Measurements from ENCODE around the gene MKKS.

DNA sequence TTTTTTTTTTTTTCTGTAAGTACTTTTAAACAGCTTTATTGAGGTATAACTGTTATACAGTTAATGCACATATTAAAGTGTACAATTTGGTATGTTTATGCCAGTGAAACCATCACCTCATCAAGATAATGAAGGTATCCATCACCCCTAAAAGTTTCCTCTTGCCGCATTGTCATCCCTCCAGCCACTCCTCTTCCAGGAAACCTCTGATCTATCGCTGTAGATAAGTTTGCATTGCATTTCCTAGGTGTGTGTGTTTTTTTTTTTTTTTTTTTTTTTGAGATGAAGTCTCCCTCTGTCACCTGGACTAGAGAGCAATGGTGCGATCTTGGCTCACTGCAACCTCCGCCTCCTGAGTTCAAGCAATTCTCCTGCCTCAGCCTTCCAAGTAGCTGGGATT, 4.2 kb upstream of the MKKS start:
- TF ChIP-seq, protein P1, sequence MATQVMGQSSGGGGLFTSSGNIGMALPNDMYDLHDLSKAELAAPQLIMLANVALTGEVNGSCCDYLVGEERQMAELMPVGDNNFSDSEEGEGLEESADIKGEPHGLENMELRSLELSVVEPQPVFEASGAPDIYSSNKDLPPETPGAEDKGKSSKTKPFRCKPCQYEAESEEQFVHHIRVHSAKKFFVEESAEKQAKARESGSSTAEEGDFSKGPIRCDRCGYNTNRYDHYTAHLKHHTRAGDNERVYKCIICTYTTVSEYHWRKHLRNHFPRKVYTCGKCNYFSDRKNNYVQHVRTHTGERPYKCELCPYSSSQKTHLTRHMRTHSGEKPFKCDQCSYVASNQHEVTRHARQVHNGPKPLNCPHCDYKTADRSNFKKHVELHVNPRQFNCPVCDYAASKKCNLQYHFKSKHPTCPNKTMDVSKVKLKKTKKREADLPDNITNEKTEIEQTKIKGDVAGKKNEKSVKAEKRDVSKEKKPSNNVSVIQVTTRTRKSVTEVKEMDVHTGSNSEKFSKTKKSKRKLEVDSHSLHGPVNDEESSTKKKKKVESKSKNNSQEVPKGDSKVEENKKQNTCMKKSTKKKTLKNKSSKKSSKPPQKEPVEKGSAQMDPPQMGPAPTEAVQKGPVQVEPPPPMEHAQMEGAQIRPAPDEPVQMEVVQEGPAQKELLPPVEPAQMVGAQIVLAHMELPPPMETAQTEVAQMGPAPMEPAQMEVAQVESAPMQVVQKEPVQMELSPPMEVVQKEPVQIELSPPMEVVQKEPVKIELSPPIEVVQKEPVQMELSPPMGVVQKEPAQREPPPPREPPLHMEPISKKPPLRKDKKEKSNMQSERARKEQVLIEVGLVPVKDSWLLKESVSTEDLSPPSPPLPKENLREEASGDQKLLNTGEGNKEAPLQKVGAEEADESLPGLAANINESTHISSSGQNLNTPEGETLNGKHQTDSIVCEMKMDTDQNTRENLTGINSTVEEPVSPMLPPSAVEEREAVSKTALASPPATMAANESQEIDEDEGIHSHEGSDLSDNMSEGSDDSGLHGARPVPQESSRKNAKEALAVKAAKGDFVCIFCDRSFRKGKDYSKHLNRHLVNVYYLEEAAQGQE (IDR thresholded peaks at IDR 0.05; ENCODE audit: low read depth) = no peak
- TF ChIP-seq POLR2A (IDR thresholded peaks at IDR 0.05; ENCODE audit: borderline replicate concordance, extremely low read depth, insufficient read depth, insufficient read length) = no peak
- TF ChIP-seq POLR2AphosphoS5 (IDR thresholded peaks at IDR 0.05; ENCODE audit: low read depth, low read length) = no peak
- no peak for TF ChIP-seq EZH2 (IDR thresholded peaks at IDR 0.05)
- no peak for TF ChIP-seq SIN3A (IDR thresholded peaks at IDR 0.05; ENCODE audit: low read depth)
- TF ChIP-seq, protein P2, sequence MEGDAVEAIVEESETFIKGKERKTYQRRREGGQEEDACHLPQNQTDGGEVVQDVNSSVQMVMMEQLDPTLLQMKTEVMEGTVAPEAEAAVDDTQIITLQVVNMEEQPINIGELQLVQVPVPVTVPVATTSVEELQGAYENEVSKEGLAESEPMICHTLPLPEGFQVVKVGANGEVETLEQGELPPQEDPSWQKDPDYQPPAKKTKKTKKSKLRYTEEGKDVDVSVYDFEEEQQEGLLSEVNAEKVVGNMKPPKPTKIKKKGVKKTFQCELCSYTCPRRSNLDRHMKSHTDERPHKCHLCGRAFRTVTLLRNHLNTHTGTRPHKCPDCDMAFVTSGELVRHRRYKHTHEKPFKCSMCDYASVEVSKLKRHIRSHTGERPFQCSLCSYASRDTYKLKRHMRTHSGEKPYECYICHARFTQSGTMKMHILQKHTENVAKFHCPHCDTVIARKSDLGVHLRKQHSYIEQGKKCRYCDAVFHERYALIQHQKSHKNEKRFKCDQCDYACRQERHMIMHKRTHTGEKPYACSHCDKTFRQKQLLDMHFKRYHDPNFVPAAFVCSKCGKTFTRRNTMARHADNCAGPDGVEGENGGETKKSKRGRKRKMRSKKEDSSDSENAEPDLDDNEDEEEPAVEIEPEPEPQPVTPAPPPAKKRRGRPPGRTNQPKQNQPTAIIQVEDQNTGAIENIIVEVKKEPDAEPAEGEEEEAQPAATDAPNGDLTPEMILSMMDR (IDR thresholded peaks at IDR 0.05 in 2 of 3, conservative IDR thresholded peaks at IDR 0.05 in 1 of 3; ENCODE audit: borderline replicate concordance in 1 of 3, insufficient read depth in 1 of 3, low read depth in 2 of 3, low read length in 2 of 3) = no peak
- no peak for TF ChIP-seq RAD21 (IDR thresholded peaks at IDR 0.05; ENCODE audit: low read depth)
- TF ChIP-seq YY1 (IDR thresholded peaks at IDR 0.05; ENCODE audit: extremely low read depth, insufficient replicate concordance, low read depth, low read length) = no peak
- TF ChIP-seq EZH2phosphoT487 (IDR thresholded peaks at IDR 0.05; ENCODE audit: borderline replicate concordance) = no peak
- no peak for TF ChIP-seq SRF (IDR thresholded peaks at IDR 0.05; ENCODE audit: low read depth)
- TF ChIP-seq, protein P3, sequence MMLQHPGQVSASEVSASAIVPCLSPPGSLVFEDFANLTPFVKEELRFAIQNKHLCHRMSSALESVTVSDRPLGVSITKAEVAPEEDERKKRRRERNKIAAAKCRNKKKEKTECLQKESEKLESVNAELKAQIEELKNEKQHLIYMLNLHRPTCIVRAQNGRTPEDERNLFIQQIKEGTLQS (IDR thresholded peaks at IDR 0.05) = no peak
- TF ChIP-seq SP1 (IDR thresholded peaks at IDR 0.05; ENCODE audit: low read depth) = no peak
- no peak for TF ChIP-seq TCF7L2 (IDR thresholded peaks at IDR 0.05; ENCODE audit: borderline replicate concordance, extremely low read depth, insufficient read depth, insufficient read length)
- TF ChIP-seq EGR1 (IDR thresholded peaks at IDR 0.05; ENCODE audit: low read depth) = no peak

Data from HCT116 (cell line).